ENCODE results near the gene DOCK7.
"Not testable (repeated sequence)": the region's sequence is repeated elsewhere in the genome, so short reads cannot be mapped to it uniquely, and the experiment has no call there.

The DOCK7 gene

DNA sequence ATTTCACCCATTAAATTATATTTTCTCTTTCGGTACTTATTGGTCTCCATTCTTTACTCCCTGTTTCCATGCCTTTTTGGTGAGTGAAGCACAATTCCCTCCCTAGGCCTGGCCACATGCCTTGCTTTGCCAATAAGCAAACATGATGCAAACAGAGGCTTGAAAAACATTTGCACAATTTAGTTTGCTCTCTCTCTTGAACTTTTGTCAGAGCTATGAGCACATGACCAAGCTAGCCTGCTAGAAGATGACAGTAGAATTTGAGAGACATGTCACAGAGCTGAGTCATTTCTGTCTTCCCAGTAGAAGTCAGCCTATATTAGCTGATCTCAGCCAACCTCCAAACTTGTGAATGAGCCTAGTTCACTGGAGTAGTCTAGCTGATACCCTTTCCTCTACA, 66.3 kb downstream of the DOCK7 start:
- Mint-ChIP-seq H3K36me3 (ENCODE audit: low read depth) (peaks cover 56% of the 10 kb centered on the region), H3K4me1 (no peaks in the 10 kb centered on the region), H3K27ac (no peak overlapping the region), H3K27me3 (ENCODE audit: low read depth, poor library complexity) (no peaks in the 10 kb centered on the region), H3K9me3 (no peaks in the 10 kb centered on the region), H3K4me3 (no peak overlapping the region)
- no peak for DNase-seq
- TF ChIP-seq, protein P1, sequence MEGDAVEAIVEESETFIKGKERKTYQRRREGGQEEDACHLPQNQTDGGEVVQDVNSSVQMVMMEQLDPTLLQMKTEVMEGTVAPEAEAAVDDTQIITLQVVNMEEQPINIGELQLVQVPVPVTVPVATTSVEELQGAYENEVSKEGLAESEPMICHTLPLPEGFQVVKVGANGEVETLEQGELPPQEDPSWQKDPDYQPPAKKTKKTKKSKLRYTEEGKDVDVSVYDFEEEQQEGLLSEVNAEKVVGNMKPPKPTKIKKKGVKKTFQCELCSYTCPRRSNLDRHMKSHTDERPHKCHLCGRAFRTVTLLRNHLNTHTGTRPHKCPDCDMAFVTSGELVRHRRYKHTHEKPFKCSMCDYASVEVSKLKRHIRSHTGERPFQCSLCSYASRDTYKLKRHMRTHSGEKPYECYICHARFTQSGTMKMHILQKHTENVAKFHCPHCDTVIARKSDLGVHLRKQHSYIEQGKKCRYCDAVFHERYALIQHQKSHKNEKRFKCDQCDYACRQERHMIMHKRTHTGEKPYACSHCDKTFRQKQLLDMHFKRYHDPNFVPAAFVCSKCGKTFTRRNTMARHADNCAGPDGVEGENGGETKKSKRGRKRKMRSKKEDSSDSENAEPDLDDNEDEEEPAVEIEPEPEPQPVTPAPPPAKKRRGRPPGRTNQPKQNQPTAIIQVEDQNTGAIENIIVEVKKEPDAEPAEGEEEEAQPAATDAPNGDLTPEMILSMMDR (IDR thresholded peaks at IDR 0.05), result no peak

DNA sequence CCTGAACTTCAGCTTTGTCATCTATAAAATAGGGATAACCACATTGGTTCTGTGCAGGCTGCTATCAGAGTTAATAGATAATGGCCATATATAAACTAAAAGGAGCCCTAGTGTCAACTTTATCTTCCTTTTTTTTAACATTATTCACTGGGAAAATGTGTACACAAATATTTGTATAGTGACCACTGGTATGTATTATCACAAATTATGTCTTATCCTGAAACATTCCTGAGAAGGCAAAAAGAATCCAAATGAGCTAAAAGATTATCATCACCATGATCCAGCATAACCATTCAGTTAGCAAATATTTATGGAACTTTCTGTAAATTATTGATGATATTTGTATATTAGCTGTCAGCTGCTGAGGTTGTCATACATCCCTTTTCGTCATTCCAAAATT, 74.3 kb downstream of the DOCK7 start:
- H3K4me3 Mint-ChIP-seq, result no peak overlapping the region
- no peak overlapping the region for H3K27ac Mint-ChIP-seq
- H3K36me3 Mint-ChIP-seq (ENCODE audit: low read depth), result peaks cover 41% of the 10 kb centered on the region
- H3K9me3 Mint-ChIP-seq, result no peaks in the 10 kb centered on the region
- no peaks in the 10 kb centered on the region for H3K27me3 Mint-ChIP-seq (ENCODE audit: low read depth, poor library complexity)
- H3K4me1 Mint-ChIP-seq, result no peaks in the 10 kb centered on the region
- TF ChIP-seq, protein P1 (IDR thresholded peaks at IDR 0.05), result no peak
- no peak for DNase-seq

DNA sequence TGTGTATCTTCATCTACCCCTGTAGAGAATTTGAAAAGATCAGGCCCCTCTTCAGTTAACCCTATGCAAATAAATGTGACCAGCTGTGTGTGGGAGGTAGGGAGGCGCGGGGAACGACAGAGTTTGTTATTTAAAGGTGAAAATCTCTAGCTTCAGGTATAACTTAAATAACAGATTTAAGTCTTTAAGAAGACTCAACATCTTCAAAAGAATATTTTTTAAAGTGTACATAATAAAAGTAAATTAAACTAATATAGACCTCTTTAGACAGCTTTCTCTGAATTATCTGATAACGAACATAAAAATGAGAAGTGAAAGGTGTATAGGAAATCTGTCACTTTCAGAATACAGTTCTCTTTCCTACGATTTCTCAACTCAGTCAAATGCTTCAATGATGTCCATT, 74.9 kb downstream of the DOCK7 start:
- H3K4me1 Mint-ChIP-seq, result no peaks in the 10 kb centered on the region
- no peaks in the 10 kb centered on the region for H3K9me3 Mint-ChIP-seq
- TF ChIP-seq, protein P1 (IDR thresholded peaks at IDR 0.05), result no peak
- no peak overlapping the region for H3K27ac Mint-ChIP-seq
- H3K36me3 Mint-ChIP-seq (ENCODE audit: low read depth), result peaks cover 40% of the 10 kb centered on the region
- no peak for DNase-seq
- H3K27me3 Mint-ChIP-seq (ENCODE audit: low read depth, poor library complexity), result no peaks in the 10 kb centered on the region
- H3K4me3 Mint-ChIP-seq, result no peak overlapping the region

DNA sequence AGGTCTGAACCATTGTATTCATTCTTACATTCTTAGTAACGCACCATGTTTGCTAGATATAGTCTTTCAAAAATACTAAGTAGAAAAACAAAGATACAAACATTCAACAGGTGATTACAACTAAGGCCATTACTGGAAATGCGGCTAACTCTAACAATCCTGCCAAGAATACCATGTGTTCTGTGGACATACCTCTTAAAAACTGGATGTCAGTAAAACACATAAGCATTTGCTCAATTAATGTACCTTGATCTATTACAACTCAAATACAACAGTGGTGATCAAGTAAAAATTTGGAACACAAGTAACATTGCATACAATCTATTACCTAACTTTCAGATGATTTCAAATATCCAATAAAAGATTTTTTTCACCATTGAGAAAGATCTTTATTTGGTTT, 75.4 kb downstream of the DOCK7 start:
- H3K9me3 Mint-ChIP-seq, result no peaks in the 10 kb centered on the region
- no peaks in the 10 kb centered on the region for H3K27me3 Mint-ChIP-seq (ENCODE audit: low read depth, poor library complexity)
- no peak overlapping the region for H3K27ac Mint-ChIP-seq
- peaks cover 35% of the 10 kb centered on the region for H3K36me3 Mint-ChIP-seq (ENCODE audit: low read depth)
- TF ChIP-seq, protein P1 (IDR thresholded peaks at IDR 0.05), result no peak
- DNase-seq, result no peak
- H3K4me3 Mint-ChIP-seq, result no peak overlapping the region
- no peaks in the 10 kb centered on the region for H3K4me1 Mint-ChIP-seq

DNA sequence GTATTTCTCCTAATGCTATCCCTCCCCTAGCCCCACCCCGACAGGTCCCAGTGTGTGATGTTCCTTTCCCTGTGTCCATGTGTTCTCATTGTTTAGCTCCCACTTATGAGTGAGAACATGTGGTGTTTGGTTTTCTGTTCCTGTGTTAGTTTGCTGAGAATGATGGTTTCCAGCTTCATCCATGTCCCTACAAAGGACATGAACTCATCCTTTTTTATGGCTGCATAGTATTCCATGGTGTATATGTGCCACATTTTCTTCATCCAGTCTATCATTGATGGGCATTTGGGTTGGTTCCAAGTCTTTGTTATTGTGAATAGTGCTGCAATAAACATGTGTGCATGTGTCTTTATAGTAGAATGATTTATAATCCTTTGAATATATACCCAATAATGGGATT, 77.6 kb downstream of the DOCK7 start:
- not testable (repeated sequence) for H3K27me3 Mint-ChIP-seq (ENCODE audit: low read depth, poor library complexity); DNase-seq; H3K27ac Mint-ChIP-seq; H3K9me3 Mint-ChIP-seq; H3K4me3 Mint-ChIP-seq; H3K4me1 Mint-ChIP-seq
- H3K36me3 Mint-ChIP-seq (ENCODE audit: low read depth), result peaks cover 25% of the 10 kb centered on the region

DNA sequence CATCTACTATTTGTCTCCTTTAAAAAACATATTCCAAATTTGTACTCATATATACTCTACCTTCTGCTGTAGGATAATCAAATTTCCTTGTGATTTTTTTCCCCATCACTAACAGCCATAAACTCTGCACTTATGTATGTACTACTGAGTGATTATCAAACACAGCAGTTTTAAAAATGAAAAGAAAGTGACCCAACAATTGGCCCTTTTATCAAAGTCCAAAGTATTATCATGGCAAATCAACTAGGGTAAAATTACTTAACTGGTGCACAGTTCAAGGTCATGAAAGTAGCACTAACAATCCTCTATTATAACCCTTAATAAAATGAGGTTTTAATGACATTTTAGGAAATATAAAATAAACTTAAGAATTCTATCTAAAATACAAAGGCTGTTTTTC, 79.3 kb downstream of the DOCK7 start:
- Mint-ChIP-seq H3K4me1 (no peaks in the 10 kb centered on the region), H3K4me3 (no peak overlapping the region), H3K27me3 (ENCODE audit: low read depth, poor library complexity) (no peaks in the 10 kb centered on the region), H3K27ac (no peak overlapping the region), H3K9me3 (no peaks in the 10 kb centered on the region), H3K36me3 (ENCODE audit: low read depth) (peaks cover 25% of the 10 kb centered on the region)
- no peak for DNase-seq
- TF ChIP-seq, protein P1 (IDR thresholded peaks at IDR 0.05), result no peak

Data from nephron progenitor cell (in vitro differentiated cells).